GM06990 (cell line): ENCODE results near the gene PEAR1.

Experiments
- DNase-seq: peaks from one replicate; pipeline ENCODE4 v3.0.0-alpha.2; 2011; ENCODE audit not compliant: insufficient read length; ENCODE audit errors: extremely low read depth
- H3K27me3 ChIP-seq: replicated peaks from 2 replicates; pipeline ENCODE4 v1.6.0; 2011; ENCODE audit warnings: low read length; ENCODE audit not compliant: control insufficient read depth, insufficient read depth
- H3K36me3 ChIP-seq: 2 replicates; pipeline ENCODE4 v1.5.1; 2011; ENCODE audit warnings: low read length; ENCODE audit not compliant: control insufficient read depth, insufficient read depth
- H3K4me3 ChIP-seq: replicated peaks from 2 replicates; pipeline ENCODE4 v1.5.1; 2011; ENCODE audit warnings: low read depth, mild to moderate bottlenecking, control low read depth, low read length
- CTCF ChIP-seq: IDR thresholded peaks from 2 replicates; pipeline ENCODE4 v1.5.1; 2011; ENCODE audit warnings: low read length, control low read depth, mild to moderate bottlenecking, inconsistent platforms; ENCODE audit not compliant: insufficient read depth, poor library complexity, severe bottlenecking

Gene PEAR1

GRCh38 chr1:156851779-156852417, 41.6 kb upstream of the PEAR1 start:
- TF ChIP-seq CTCF: no peak
- H3K36me3 ChIP-seq: no peaks in the 10 kb centered on the region

GRCh38 chr1:156852418-156852874, 41.1 kb upstream of the PEAR1 start:
- Histone ChIP-seq H3K27me3 (no peaks in the 10 kb centered on the region; the same call in 1 of the 2 replicates), H3K4me3 (no peak overlapping the region), H3K36me3 (no peaks in the 10 kb centered on the region)
- TF ChIP-seq CTCF: no peak
- no peak for DNase-seq

More at GRCh38 chr1:156851779-156852417, 41.6 kb upstream of the PEAR1 start:
- H3K27me3 ChIP-seq: no peaks in the 10 kb centered on the region; the same call in 1 of the 2 replicates
- DNase-seq: no peak
- H3K4me3 ChIP-seq: no peak overlapping the region

GRCh38 chr1:156853761-156854160, 39.8 kb upstream of the PEAR1 start:
- DNase-seq: no peak
- H3K27me3 ChIP-seq: no peaks in the 10 kb centered on the region; the same call in 1 of the 2 replicates
- TF ChIP-seq CTCF: no peak
- no peak overlapping the region for H3K4me3 ChIP-seq
- H3K36me3 ChIP-seq: no peaks in the 10 kb centered on the region

GRCh38 chr1:156854634-156855033, 38.9 kb upstream of the PEAR1 start:
- no peaks in the 10 kb centered on the region; the same call in 1 of the 2 replicates for H3K27me3 ChIP-seq

GRCh38 chr1:156856282-156856785, 37.2 kb upstream of the PEAR1 start:
- H3K4me3 ChIP-seq: no peak overlapping the region
- H3K36me3 ChIP-seq: no peaks in the 10 kb centered on the region
- no peaks in the 10 kb centered on the region; the same call in 1 of the 2 replicates for H3K27me3 ChIP-seq
- DNase-seq: no peak
- TF ChIP-seq CTCF: no peak

More at GRCh38 chr1:156854634-156855033, 38.9 kb upstream of the PEAR1 start:
- H3K36me3 ChIP-seq: no peaks in the 10 kb centered on the region
- H3K4me3 ChIP-seq: no peak overlapping the region
- TF ChIP-seq CTCF: no peak
- no peak for DNase-seq
